Measurements from ENCODE around the gene UNC45B.
"Not testable (repeated sequence)": the region's sequence is repeated elsewhere in the genome, so short reads cannot be mapped to it uniquely, and the experiment has no call there.

Gene UNC45B

GRCh38 chr17:35170968-35171771, 23.6 kb downstream of the UNC45B start:
- no peak for DNase-seq (ENCODE audit: low read depth in 4 of 4, low spot score in 1 of 4)

GRCh38 chr17:35171834-35172233, 24.2 kb downstream of the UNC45B start:
- no peak for DNase-seq (ENCODE audit: low read depth in 4 of 4, low spot score in 1 of 4)

- DNase-seq (ENCODE audit: low read depth in 4 of 4, low spot score in 1 of 4) = not testable (repeated sequence)
Measured at GRCh38 chr17:35172321-35172720, 24.7 kb downstream of the UNC45B start.

- DNase-seq (ENCODE audit: low read depth in 4 of 4, low spot score in 1 of 4) = no peak
Measured at GRCh38 chr17:35174835-35175334, 27.3 kb downstream of the UNC45B start.

GRCh38 chr17:35175638-35176415, 28.2 kb downstream of the UNC45B start:
- DNase-seq (ENCODE audit: low read depth in 4 of 4, low spot score in 1 of 4) = no peak

- DNase-seq (ENCODE audit: low read depth in 4 of 4, low spot score in 1 of 4) = no peak
Measured at GRCh38 chr17:35176897-35177296, 29.3 kb downstream of the UNC45B start.

GRCh38 chr17:35179379-35179778, 31.8 kb downstream of the UNC45B start:
- not testable (repeated sequence) for DNase-seq (ENCODE audit: low read depth in 4 of 4, low spot score in 1 of 4)

- DNase-seq (ENCODE audit: low read depth in 4 of 4, low spot score in 1 of 4) = no peak
Measured at GRCh38 chr17:35183332-35183731, 35.7 kb downstream of the UNC45B start.

- DNase-seq (ENCODE audit: low read depth in 4 of 4, low spot score in 1 of 4) = no peak
Measured at GRCh38 chr17:35184274-35184673, 36.7 kb downstream of the UNC45B start.

- DNase-seq (ENCODE audit: low read depth in 4 of 4, low spot score in 1 of 4) = no peak
Measured at GRCh38 chr17:35185849-35186248, 38.2 kb downstream of the UNC45B start.

GRCh38 chr17:35187481-35187880, 39.9 kb downstream of the UNC45B start:
- no peak for DNase-seq (ENCODE audit: low read depth in 4 of 4, low spot score in 1 of 4)

- no peak for DNase-seq (ENCODE audit: low read depth in 4 of 4, low spot score in 1 of 4)
Measured at GRCh38 chr17:35188111-35188510, 40.5 kb downstream of the UNC45B start.

GRCh38 chr17:35189291-35189690, 41.7 kb downstream of the UNC45B start:
- no peak for DNase-seq (ENCODE audit: low read depth in 4 of 4, low spot score in 1 of 4)

GRCh38 chr17:35191001-35191695, 43.5 kb downstream of the UNC45B start:
- no peak for DNase-seq (ENCODE audit: low read depth in 4 of 4, low spot score in 1 of 4)

- no peak for DNase-seq (ENCODE audit: low read depth in 4 of 4, low spot score in 1 of 4)
Measured at GRCh38 chr17:35192708-35193107, 45.1 kb downstream of the UNC45B start.

- DNase-seq (ENCODE audit: low read depth in 4 of 4, low spot score in 1 of 4) = not testable (repeated sequence)
Measured at GRCh38 chr17:35194001-35194400, 46.4 kb downstream of the UNC45B start, which contains the start of gene SLC35G3. Gene SLC35G3 (minus strand): TSS chr17:35194393. CDS start chr17:35194307, 86 bp downstream.

- not testable (repeated sequence) for DNase-seq (ENCODE audit: low read depth in 4 of 4, low spot score in 1 of 4)
Measured at GRCh38 chr17:35195062-35195461, 47.4 kb downstream of the UNC45B start.

- DNase-seq (ENCODE audit: low read depth in 4 of 4, low spot score in 1 of 4) = not testable (repeated sequence)
Measured at GRCh38 chr17:35202582-35202981, 55.0 kb downstream of the UNC45B start.

- no peak for DNase-seq (ENCODE audit: low read depth in 4 of 4, low spot score in 1 of 4)
Measured at GRCh38 chr17:35210741-35211140, 63.1 kb downstream of the UNC45B start.

- DNase-seq (ENCODE audit: low read depth in 4 of 4, low spot score in 1 of 4) = no peak
Measured at GRCh38 chr17:35212668-35213067, 65.1 kb downstream of the UNC45B start.

- DNase-seq (ENCODE audit: low read depth in 4 of 4, low spot score in 1 of 4) = no peak
Measured at GRCh38 chr17:35213412-35213940, 65.9 kb downstream of the UNC45B start.

Measured in stimulated activated CD4-positive, alpha-beta T cell treated with anti-CD3 and anti-CD28 coated beads, Interleukin-1b, Interleukin-23, amount 100 ng/mL, for 24 hours (primary cell).